GM21737 (cell line): ENCODE measurements around the gene KLHL1.

Source experiments
- ATAC-seq: cut with Tn5 transposase; IDR thresholded peaks from one replicate; pipeline ENCODE4 v1.9.1; 2021; ENCODE audit warnings: mild to moderate bottlenecking, moderate library complexity; ENCODE audit not compliant: unreplicated experiment

The KLHL1 gene

GRCh38 chr13:69882451-69882850, 225.8 kb downstream of the KLHL1 start:
- ATAC-seq: no peak

GRCh38 chr13:69879936-69880335, 228.3 kb downstream of the KLHL1 start:
- no peak for ATAC-seq

GRCh38 chr13:69872321-69873047, 235.8 kb downstream of the KLHL1 start:
- no peak for ATAC-seq

- ATAC-seq: no peak
Measured at GRCh38 chr13:69866555-69866954, 241.7 kb downstream of the KLHL1 start.

GRCh38 chr13:69857183-69857821, 250.9 kb downstream of the KLHL1 start:
- ATAC-seq: peak; percentile 84

- no peak for ATAC-seq
Measured at GRCh38 chr13:69856331-69856730, 251.9 kb downstream of the KLHL1 start.

GRCh38 chr13:69828527-69828926, 279.7 kb downstream of the KLHL1 start:
- ATAC-seq: no peak

- ATAC-seq: no peak
Measured at GRCh38 chr13:69820180-69820579, 288.1 kb downstream of the KLHL1 start.

GRCh38 chr13:69817333-69817869, 290.9 kb downstream of the KLHL1 start:
- no peak for ATAC-seq

GRCh38 chr13:69809152-69809551, 299.1 kb downstream of the KLHL1 start:
- ATAC-seq: no peak

- no peak for ATAC-seq
Measured at GRCh38 chr13:69796256-69796655, 312.0 kb downstream of the KLHL1 start.

GRCh38 chr13:69793783-69794453, 314.3 kb downstream of the KLHL1 start:
- ATAC-seq: no peak

GRCh38 chr13:69776937-69777336, 331.3 kb downstream of the KLHL1 start:
- ATAC-seq: no peak

- no peak for ATAC-seq
Measured at GRCh38 chr13:69769608-69770007, 338.6 kb downstream of the KLHL1 start.

- no peak for ATAC-seq
Measured at GRCh38 chr13:69761581-69761980, 346.7 kb downstream of the KLHL1 start.

- ATAC-seq: no peak
Measured at GRCh38 chr13:69755101-69755500, 353.2 kb downstream of the KLHL1 start.

GRCh38 chr13:69751259-69751658, 357.0 kb downstream of the KLHL1 start:
- ATAC-seq: no peak

- no peak for ATAC-seq
Measured at GRCh38 chr13:69737129-69737935, 370.9 kb downstream of the KLHL1 start.

GRCh38 chr13:69721631-69722030, 386.6 kb downstream of the KLHL1 start:
- no peak for ATAC-seq

GRCh38 chr13:69720278-69720983, 387.8 kb downstream of the KLHL1 start:
- ATAC-seq: no peak
